ACHN (cell line): ENCODE data around the gene TMEM106C.

Experiments used
- DNase-seq: peaks from one replicate; pipeline ENCODE4 v3.0.0-alpha.2; 2015
- in situ Hi-C: cut with HindIII; loops from 2 replicates; pipeline ENCODE4 v1.10.0; 2017; ENCODE audit warnings: low sequenced_read_pairs, low pct_ligation_motif_present, low pct_unique_long_range_greater_than_20kb

TMEM106C gene

DNA sequence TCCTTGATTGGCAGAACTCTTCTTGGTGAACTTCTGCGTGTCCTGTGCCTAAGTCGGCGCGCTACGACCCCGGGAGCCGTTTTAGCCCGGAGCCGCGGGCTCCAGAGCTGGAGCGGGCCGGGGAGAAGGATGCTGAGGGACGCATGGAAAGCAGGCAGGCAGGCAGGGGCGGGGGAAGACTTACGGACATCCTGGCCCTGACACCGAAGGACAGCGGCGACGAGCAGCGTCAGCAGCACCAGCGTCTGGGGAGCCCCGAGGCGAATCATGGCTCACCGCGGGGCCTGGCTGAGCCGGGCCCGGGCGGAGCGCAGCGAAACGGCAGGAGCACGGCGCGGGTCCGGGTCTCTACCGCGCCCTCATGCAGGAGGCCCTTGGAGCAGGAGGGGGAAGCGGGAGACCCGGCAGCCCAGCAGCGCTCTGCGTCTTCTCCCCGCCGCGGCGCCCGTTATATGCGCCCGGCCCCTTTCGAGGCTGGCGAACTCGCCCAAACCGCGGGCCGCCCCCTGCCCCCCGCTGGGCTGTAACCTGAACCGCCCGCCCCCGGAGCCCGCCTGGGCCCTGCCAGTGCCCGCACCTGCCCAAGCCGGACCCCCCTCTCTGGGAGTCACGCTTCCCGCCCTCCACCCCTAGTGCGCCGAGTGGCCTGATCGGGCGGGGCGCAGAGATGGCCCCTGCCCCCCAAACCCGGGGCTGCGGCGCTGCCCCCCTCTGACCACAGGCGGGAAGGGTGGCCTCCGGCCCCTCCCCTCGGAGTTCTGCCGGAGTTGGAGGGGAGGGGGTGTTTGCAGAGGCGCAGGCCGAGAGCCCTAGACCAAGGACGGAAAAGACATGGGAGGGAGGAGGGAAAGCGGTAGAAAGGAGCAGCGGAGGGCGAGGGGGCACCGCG is 40.9 kb downstream of the TMEM106C start, which contains the start of gene COL2A1:
TSS of gene COL2A1 (minus strand) at position 424 of the 889 bp plus-strand sequence. CDS start at position 269, 155 bp downstream.
- in situ Hi-C loops, result no loop called here
- DNase-seq, result no peak

GRCh38 chr12:48005001-48005749 is 41.8 kb downstream of the TMEM106C start:
- DNase-seq, result no peak
- in situ Hi-C loops, result no loop called here

- no peak for DNase-seq
- in situ Hi-C loops, result no loop called here
These were observed 42.3 kb downstream of the TMEM106C start for GRCh38 chr12:48005750-48006021.

DNA sequence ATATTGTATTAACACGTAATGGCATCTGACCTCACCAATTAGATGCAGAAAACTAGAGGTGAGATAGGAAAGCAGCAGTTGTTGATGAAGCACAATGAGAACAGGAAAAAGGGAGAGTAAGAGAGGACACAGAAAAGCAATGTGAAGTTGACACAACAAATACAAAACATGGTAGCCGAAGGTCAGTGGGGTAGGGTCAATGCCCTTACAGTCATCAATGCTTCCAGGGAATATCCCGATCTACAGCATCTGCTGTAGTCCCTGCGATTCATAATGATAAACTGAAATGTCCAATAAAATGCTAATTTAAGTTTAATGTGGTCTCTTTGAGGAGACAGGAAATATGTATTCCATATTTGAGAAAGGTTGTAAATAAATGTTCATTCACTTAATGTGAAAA is 43.8 kb downstream of the TMEM106C start:
- in situ Hi-C loops, result no loop called here
- DNase-seq, result no peak

- no peak for DNase-seq
- in situ Hi-C loops, result no loop called here
These were observed 45.0 kb downstream of the TMEM106C start for GRCh38 chr12:48008349-48008748.

DNA sequence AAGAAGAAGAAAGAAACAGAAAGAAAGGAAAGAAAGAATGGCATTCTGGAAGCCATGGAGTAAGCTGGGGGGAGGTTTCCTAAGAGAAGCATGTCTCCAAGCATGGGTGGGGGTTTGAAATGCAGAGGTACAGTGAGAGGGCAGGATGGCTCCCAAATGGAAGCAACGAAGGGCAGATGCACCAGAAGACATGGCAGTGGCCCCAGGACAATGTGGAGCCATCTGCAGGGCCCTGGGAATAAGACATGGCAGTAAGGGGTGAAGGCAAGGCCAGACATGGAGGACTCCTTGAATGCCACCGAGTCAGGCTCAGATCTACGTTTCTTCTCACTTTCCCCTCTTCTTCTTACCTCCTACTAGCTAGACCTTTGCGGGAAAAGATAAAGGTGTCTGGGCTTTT is 45.6 kb downstream of the TMEM106C start:
- in situ Hi-C loops, result no loop called here
- no peak for DNase-seq

- in situ Hi-C loops, result no loop called here
- DNase-seq, result no peak
These were observed 46.1 kb downstream of the TMEM106C start for GRCh38 chr12:48009471-48009870.

- DNase-seq, result no peak
- in situ Hi-C loops, result no loop called here
These were observed 47.1 kb downstream of the TMEM106C start for GRCh38 chr12:48010366-48010970.

- in situ Hi-C loops, result no loop called here
- DNase-seq, result no peak
These were observed 48.7 kb downstream of the TMEM106C start for GRCh38 chr12:48012070-48012469.

- in situ Hi-C loops, result no loop called here
- DNase-seq, result no peak
These were observed 49.9 kb downstream of the TMEM106C start for GRCh38 chr12:48013287-48013686.

DNA sequence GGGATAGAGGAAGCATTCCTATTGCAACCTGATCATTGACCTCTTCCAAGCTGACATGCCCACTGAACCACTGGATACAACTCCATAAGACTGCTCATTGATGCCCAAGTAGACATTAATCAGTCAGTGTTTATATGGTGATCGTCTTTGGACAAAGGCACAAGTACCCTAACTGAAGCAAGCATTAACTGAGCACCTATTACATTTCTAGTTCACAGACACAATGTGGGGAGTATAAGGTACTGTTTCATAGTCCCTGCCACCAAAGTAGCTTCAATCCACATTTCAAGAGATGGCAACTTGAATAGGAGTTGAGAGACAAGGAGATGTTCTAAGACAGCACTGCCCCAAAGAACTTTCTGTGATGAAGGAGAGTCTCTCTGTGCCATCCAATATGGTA is 51.7 kb downstream of the TMEM106C start:
- in situ Hi-C loops, result no loop called here
- DNase-seq, result no peak

DNA sequence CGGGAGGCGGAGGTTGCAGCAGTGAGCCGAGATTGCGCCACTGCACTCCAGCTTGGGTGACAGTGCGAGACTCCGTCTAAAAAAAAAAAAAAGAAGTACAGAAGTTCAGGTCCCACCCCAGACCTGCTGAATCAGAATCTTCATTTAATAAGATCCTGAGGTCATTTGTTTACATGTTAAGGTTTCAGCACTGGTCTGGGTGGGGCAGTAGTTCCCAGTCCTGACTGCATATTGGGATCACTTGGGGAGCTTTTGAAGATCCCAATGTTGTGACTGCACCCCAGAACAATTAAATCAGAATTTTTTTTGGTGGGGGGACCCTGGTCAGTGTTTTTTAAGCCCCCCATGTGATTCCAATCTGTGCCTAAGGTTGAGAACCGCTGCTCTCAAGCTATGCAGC is 52.6 kb downstream of the TMEM106C start:
- DNase-seq, result no peak
- in situ Hi-C loops, result no loop called here

DNA sequence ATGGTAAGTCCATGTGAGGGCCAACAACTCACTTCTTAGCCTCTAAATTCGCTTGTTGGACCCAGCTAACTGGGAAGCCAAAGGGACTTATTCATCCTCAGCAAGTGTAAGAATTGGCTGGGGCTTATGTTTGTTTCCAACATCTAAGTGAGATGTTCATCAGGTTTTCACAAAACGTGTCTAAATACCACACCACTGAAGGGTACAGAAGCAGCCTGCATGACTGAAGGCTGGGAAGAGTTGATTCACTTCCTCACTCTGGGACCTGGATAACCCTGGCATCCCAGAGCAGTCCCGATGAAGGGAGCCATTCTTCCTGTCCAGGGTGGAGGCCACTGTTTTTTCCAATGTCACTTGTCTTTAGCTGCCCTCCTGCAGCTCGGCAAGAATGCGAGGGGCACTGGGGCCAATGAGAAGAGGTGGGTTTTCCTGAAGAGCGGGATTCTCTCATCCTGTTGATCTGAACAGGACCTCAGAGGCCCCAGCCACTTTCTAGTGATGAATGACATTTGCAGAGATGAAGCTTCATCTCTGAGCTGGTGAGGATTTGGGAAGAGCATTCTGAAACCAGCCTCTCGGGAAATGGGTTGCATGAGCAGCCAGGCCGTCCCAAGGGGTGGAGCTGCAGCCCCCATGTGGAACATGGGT is 53.1 kb downstream of the TMEM106C start:
- no peak for DNase-seq
- in situ Hi-C loops, result no loop called here

GRCh38 chr12:48017496-48017895 is 54.1 kb downstream of the TMEM106C start:
- in situ Hi-C loops, result no loop called here
- DNase-seq, result no peak

GRCh38 chr12:48017921-48018617 is 54.7 kb downstream of the TMEM106C start:
- DNase-seq, result no peak
- in situ Hi-C loops, result no loop called here
